OCI-LY7 (cell line): ENCODE results near the gene CELSR3.

Experiments used
- CTCF ChIP-seq: fragments of 200-600 bp; sonication (generic); conservative IDR thresholded peaks from 2 replicates; pipeline ENCODE4 v1.5.1; 2014; ENCODE audit warnings: mild to moderate bottlenecking, antibody characterized with exemption, low read length, moderate library complexity, mixed read lengths
- EZH2phosphoT487 ChIP-seq: fragments of 200-600 bp; sonication (generic); IDR thresholded peaks from 2 replicates; pipeline ENCODE4 v1.6.1; 2018; ENCODE audit warnings: low read depth, borderline replicate concordance, mild to moderate bottlenecking, mixed run types, antibody characterized with exemption, low read length, moderate library complexity, mixed read lengths

GRCh38 chr3:48708481-48708889 is 45.8 kb upstream of the CELSR3 start:
- TF ChIP-seq CTCF (no peak), EZH2phosphoT487 (no peak)
